Activated CD4-positive, alpha-beta T cell treated with anti-CD3 and anti-CD28 coated beads, Interleukin-2, amount 50 U/mL, for 4 hours (primary cell): ENCODE measurements around the gene KRTAP5-9.
"Not testable (repeated sequence)": the region's sequence is repeated elsewhere in the genome, so short reads cannot be mapped to it uniquely, and the experiment has no call there.

Source experiments
- DNase-seq, 2 experiments: peaks; one replicate each; pipeline ENCODE4 v3.0.0-alpha.2; 2020

The KRTAP5-9 gene

DNA sequence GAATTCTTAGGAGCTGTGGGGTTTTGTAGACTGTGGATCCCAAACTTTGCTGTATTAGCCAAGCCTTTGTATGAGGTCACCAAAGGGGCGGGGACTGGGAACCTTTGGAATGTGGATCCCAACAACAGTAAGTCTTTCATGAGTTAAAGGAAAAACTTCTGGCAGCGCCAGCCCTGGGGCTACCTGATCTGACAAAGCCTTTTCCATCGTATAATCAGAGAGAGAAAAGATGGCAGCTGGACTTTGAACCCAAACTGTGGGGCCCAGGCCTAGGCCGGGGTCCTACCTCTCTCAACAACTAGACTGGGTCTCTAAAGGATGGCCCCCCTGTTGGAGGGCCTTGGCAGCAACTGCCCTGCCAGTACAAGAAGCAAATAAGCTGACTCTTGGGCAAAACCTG, 40.1 kb downstream of the KRTAP5-9 start:
- not testable (repeated sequence) for DNase-seq

- DNase-seq: peak; percentile 47 to 50
Measured at GRCh38 chr11:71588822-71589545, 40.8 kb downstream of the KRTAP5-9 start.

- not testable (repeated sequence) for DNase-seq
Measured at GRCh38 chr11:71589546-71589920, 41.3 kb downstream of the KRTAP5-9 start.
